ENCODE measurements around the gene ACAN. TPM values are rescaled to one million over a fixed set of nuclear protein-coding genes. Genes with fewer than 3 reads are reported as not detected.

The ACAN gene
- total RNA-seq, 1 donor from 2014 or later: 0.03 TPM

DNA sequence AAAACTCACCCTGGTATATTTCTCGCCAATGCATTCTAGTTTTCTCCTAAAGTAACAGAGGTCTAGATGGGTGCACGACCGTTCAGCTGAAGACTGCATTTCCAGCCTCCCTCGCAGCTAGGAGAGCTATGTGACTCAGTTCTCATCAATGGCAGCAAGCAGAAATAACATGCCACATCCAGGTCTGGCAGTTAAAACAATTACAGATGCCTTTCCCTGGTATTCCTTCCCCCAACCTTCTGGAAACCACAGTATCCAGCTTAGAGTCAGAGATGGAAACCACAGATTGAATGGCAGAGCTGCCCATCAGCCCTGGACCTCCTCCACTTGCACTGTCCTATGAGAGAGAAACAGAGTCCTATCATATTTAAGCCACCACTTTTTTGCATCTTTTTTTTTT is 87.3 kb downstream of the ACAN start:
- TF ChIP-seq, protein P1, sequence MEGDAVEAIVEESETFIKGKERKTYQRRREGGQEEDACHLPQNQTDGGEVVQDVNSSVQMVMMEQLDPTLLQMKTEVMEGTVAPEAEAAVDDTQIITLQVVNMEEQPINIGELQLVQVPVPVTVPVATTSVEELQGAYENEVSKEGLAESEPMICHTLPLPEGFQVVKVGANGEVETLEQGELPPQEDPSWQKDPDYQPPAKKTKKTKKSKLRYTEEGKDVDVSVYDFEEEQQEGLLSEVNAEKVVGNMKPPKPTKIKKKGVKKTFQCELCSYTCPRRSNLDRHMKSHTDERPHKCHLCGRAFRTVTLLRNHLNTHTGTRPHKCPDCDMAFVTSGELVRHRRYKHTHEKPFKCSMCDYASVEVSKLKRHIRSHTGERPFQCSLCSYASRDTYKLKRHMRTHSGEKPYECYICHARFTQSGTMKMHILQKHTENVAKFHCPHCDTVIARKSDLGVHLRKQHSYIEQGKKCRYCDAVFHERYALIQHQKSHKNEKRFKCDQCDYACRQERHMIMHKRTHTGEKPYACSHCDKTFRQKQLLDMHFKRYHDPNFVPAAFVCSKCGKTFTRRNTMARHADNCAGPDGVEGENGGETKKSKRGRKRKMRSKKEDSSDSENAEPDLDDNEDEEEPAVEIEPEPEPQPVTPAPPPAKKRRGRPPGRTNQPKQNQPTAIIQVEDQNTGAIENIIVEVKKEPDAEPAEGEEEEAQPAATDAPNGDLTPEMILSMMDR (IDR thresholded peaks at IDR 0.05; ENCODE audit: unreplicated experiment): no peak
- no peak for DNase-seq (ENCODE audit: low spot score)
- no peaks in the 10 kb centered on the region for H3K9me3 Mint-ChIP-seq (ENCODE audit: unreplicated experiment)
- H3K27ac Mint-ChIP-seq (ENCODE audit: unreplicated experiment): no peak overlapping the region
- peaks cover 15% of the 10 kb centered on the region for H3K4me1 Mint-ChIP-seq (ENCODE audit: unreplicated experiment)
- H3K27me3 Mint-ChIP-seq (ENCODE audit: unreplicated experiment): peaks cover 1% of the 10 kb centered on the region
- peaks cover 3% of the 10 kb centered on the region for H3K36me3 Mint-ChIP-seq (ENCODE audit: low read depth, unreplicated experiment)
- H3K4me3 Mint-ChIP-seq (ENCODE audit: unreplicated experiment): no peak overlapping the region

DNA sequence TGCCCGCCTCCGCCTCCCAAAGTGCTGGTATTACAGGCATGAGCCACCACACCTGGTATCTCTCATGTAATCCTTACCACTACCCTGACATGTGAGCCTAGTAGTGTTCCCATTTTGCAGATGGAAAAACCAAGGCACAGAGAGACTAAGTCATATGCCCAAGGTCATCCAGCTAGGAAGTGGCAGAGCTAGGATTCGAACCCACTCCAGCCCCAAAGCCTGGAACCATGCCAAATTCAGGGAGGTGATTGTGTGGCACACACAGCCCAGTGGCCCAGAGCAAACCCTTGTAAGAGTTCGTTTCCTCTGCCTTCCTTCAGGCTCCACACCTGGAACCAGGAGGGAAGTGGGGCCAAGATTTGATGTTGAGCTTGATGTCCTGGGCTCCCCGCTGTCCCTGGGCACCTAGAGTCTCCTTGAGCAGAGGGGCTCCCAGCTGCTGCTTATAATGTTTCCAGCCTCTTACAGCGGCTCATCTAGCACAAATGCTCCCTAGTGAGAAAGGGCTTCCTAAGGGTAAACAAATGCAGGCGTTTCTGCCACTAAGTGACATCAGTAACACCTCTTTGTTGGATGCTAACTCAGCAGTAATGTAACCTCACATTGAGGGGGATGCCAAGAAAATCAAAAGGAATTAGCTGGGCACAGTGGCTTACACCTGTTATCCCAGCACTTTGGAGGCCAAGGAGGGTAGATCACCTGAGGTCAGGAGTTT is 88.5 kb downstream of the ACAN start:
- no peak overlapping the region for H3K4me3 Mint-ChIP-seq (ENCODE audit: unreplicated experiment)
- no peak overlapping the region for H3K27ac Mint-ChIP-seq (ENCODE audit: unreplicated experiment)
- H3K9me3 Mint-ChIP-seq (ENCODE audit: unreplicated experiment): no peaks in the 10 kb centered on the region
- peaks cover 24% of the 10 kb centered on the region for H3K4me1 Mint-ChIP-seq (ENCODE audit: unreplicated experiment)
- TF ChIP-seq, protein P1 (IDR thresholded peaks at IDR 0.05; ENCODE audit: unreplicated experiment): no peak
- peaks cover 1% of the 10 kb centered on the region for H3K27me3 Mint-ChIP-seq (ENCODE audit: unreplicated experiment)
- H3K36me3 Mint-ChIP-seq (ENCODE audit: low read depth, unreplicated experiment): peaks cover 3% of the 10 kb centered on the region
- no peak for DNase-seq (ENCODE audit: low spot score)

DNA sequence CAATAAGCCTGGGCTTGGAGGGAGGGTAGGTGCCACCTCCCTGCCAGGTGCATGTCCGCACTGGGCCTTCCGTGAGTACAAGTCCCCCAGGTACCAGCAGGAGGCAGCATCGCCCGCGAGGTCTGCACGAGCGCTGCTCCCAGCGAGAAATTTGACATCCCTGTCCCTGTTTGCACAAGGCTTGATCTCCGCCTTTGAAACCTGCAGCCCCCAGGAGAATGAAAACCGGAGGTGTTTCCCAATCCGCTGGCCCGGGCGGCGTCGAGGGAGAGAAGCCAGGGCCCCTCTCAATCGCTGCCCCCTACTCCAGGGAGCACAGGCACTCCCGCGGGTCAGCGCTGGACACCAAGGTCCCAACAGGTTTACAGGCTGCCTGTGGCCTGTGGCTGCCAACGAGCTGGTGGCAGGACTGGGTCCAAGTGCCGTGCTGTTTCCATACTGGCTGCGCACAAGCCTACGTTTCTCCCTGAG is 91.1 kb downstream of the ACAN start:
- Mint-ChIP-seq H3K27me3 (ENCODE audit: unreplicated experiment) (peaks cover 2% of the 10 kb centered on the region), H3K36me3 (ENCODE audit: low read depth, unreplicated experiment) (peaks cover 3% of the 10 kb centered on the region), H3K4me1 (ENCODE audit: unreplicated experiment) (peaks cover 42% of the 10 kb centered on the region), H3K4me3 (ENCODE audit: unreplicated experiment) (peak overlapping the region; percentile 86), H3K9me3 (ENCODE audit: unreplicated experiment) (no peaks in the 10 kb centered on the region), H3K27ac (ENCODE audit: unreplicated experiment) (no peak overlapping the region)
- peak; percentile 86 for DNase-seq (ENCODE audit: low spot score)
- TF ChIP-seq, protein P1 (IDR thresholded peaks at IDR 0.05; ENCODE audit: unreplicated experiment): peak; percentile 76

DNA sequence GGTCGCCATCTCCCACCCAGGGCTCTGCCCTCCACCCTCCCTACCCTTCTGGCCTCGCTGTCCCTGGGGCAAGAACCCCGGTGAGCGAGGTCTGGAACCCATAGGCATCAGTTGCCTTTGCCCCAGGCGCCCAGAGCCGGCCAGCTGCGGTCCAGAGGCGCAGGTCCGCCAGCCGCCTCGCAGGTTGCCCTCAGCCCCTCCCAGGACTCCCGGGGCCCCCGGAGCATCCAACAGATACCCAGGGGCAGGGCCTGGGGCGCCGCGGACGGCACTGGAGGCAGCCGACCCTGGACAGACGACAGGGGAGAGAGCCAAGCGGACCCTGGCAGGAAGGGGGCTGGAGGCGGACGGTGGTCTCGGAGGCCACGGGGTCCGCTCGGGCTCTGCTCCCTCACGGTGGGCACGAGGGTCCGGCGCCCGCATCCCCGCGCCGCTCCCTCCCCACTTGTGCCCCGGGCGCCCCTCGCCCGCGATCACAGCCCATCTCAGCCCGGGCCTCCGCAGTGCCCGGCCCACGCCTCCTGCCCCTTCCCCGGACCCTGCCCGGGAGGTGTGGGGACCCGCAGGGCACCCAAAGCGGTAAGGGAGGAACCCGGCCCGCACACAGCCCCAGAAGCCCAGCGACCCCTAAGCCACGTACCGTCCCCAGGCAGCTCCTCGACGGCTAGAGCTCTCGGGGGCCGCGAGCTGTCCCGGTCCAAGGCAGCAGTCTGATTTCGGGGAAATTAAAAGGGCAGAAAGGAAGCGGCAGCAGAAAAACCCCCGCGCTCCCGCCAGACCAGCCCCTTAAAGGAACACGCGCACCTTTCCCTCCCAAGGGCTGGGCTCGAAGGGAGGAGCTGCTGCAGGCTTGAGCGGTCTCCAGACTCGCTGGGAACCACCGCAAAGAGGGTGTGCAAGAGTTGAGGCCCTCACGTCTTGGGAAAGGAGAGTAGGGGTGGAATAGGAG is 91.9 kb downstream of the ACAN start, which contains the start of gene HAPLN3:
Gene HAPLN3 (minus strand): TSS at position 726 of the 949 bp plus-strand sequence. CDS start 8,246 bp downstream, outside the sequence.
- H3K27me3 Mint-ChIP-seq (ENCODE audit: unreplicated experiment): peaks cover 1% of the 10 kb centered on the region
- peak within 1 kb of the TSS; percentile 86 for H3K4me3 Mint-ChIP-seq (ENCODE audit: unreplicated experiment)
- H3K4me1 Mint-ChIP-seq (ENCODE audit: unreplicated experiment): peaks cover 34% of the 10 kb centered on the region
- TF ChIP-seq, protein P1 (IDR thresholded peaks at IDR 0.05; ENCODE audit: unreplicated experiment): no peak
- peak; percentile 54 for DNase-seq (ENCODE audit: low spot score)
- peak within 1 kb of the TSS; percentile 2 for H3K27ac Mint-ChIP-seq (ENCODE audit: unreplicated experiment)
- H3K36me3 Mint-ChIP-seq (ENCODE audit: low read depth, unreplicated experiment): no peaks in the 10 kb centered on the region
- H3K9me3 Mint-ChIP-seq (ENCODE audit: unreplicated experiment): no peaks in the 10 kb centered on the region

Data from endothelial cell (in vitro differentiated cells).